Colonic mucosa (tissue), 4 donors: ENCODE data around the gene REELD1. TPM values are rescaled to one million over a fixed set of nuclear protein-coding genes. Genes with fewer than 3 reads are reported as not detected.

Experiments
- DNase-seq: peaks from one replicate; pipeline ENCODE4 v3.0.0-alpha.2; 2020
- H3K27ac ChIP-seq: fragments of 200-600 bp; one replicate; pipeline ENCODE4 v1.8.0; 2021
- H3K27me3 ChIP-seq: fragments of 200-600 bp; one replicate; pipeline ENCODE4 v1.8.0; 2021
- H3K36me3 ChIP-seq: fragments of 200-600 bp; one replicate; pipeline ENCODE4 v1.8.0; 2021
- H3K4me1 ChIP-seq: fragments of 200-600 bp; one replicate; pipeline ENCODE4 v1.8.0; 2021; ENCODE audit warnings: mild to moderate bottlenecking
- H3K4me3 ChIP-seq: fragments of 200-600 bp; one replicate; pipeline ENCODE4 v1.8.0; 2021
- H3K9ac ChIP-seq, 2 donors: one replicate each; pipeline ENCODE4 v1.7.0; 2013; ENCODE audit warnings: control low read depth in 2 of 2, low read depth in 2 of 2, low read length in 2 of 2
- H3K9me3 ChIP-seq: fragments of 200-600 bp; one replicate; pipeline ENCODE4 v1.8.0; 2021
- CTCF ChIP-seq: fragments of 200-600 bp; IDR thresholded peaks from one replicate; pipeline ENCODE4 v1.8.0; 2022; ENCODE audit warnings: antibody characterized with exemption, mild to moderate bottlenecking
- intact Hi-C: fragments of 100-400 bp; cut with DNase I; formaldehyde crosslinking; loops from one replicate; pipeline ENCODE4 v1.14.1; 2022
- total RNA-seq, 2 donors: library from RNA; stranded (reverse); fragmentation: NEBNext Ultra II Directional in 1 of 2; extraction: Animal tissue kit (Norgen Biotek cat#: 25700) in 1 of 2; gene quantifications; one replicate each; pipeline ENCODE4 v1.2.1, GENCODE V29; 2021
- donor health status: healthy.
- donor health status: DM: no; HTN: no; CAD: no.
- donor health status: DM: no; HTN: no; CAD: no.

REELD1 gene
- total RNA-seq, 2 donors from 2014 or later = 0.11 to 0.22 TPM

- H3K27me3 ChIP-seq = no peaks in the 10 kb centered on the region
- intact Hi-C loops = no loop called here
- H3K27ac ChIP-seq = no peak overlapping the region
- no peak for DNase-seq
- H3K36me3 ChIP-seq = no peaks in the 10 kb centered on the region
- no peaks in the 10 kb centered on the region for H3K4me1 ChIP-seq
- H3K9ac ChIP-seq = no peak overlapping the region
- H3K9me3 ChIP-seq = no peaks in the 10 kb centered on the region
- TF ChIP-seq CTCF = no peak
- no peak overlapping the region for H3K4me3 ChIP-seq
Observed at GRCh38 chr4:146186041-146186440, 28.3 kb upstream of the REELD1 start.

- H3K27ac ChIP-seq = no peak overlapping the region
- no peaks in the 10 kb centered on the region for H3K9me3 ChIP-seq
- no peak for DNase-seq
- no peak overlapping the region for H3K9ac ChIP-seq
- no peaks in the 10 kb centered on the region for H3K4me1 ChIP-seq
- intact Hi-C loops = no loop called here
- H3K27me3 ChIP-seq = no peaks in the 10 kb centered on the region
- H3K36me3 ChIP-seq = no peaks in the 10 kb centered on the region
- no peak overlapping the region for H3K4me3 ChIP-seq
- no peak for TF ChIP-seq CTCF
Observed at GRCh38 chr4:146186596-146186995, 27.7 kb upstream of the REELD1 start.

- DNase-seq = no peak
- no peak overlapping the region for H3K4me3 ChIP-seq
- H3K9me3 ChIP-seq = no peaks in the 10 kb centered on the region
- intact Hi-C loops = no loop called here
- H3K4me1 ChIP-seq = no peaks in the 10 kb centered on the region
- H3K9ac ChIP-seq = no peak overlapping the region
- H3K36me3 ChIP-seq = no peaks in the 10 kb centered on the region
- no peaks in the 10 kb centered on the region for H3K27me3 ChIP-seq
- no peak for TF ChIP-seq CTCF
- no peak overlapping the region for H3K27ac ChIP-seq
Observed at GRCh38 chr4:146190456-146190855, 23.9 kb upstream of the REELD1 start.

GRCh38 chr4:146191766-146192458 is 22.4 kb upstream of the REELD1 start:
- Histone ChIP-seq H3K36me3 (no peaks in the 10 kb centered on the region), H3K4me3 (no peak overlapping the region), H3K27me3 (no peaks in the 10 kb centered on the region), H3K9me3 (no peaks in the 10 kb centered on the region), H3K9ac (no peak overlapping the region), H3K27ac (no peak overlapping the region), H3K4me1 (no peaks in the 10 kb centered on the region)
- intact Hi-C loops = no loop called here
- DNase-seq = peak; percentile 54
- no peak for TF ChIP-seq CTCF

GRCh38 chr4:146193628-146194027 is 20.7 kb upstream of the REELD1 start:
- no peak overlapping the region for H3K27ac ChIP-seq
- intact Hi-C loops = no loop called here
- no peaks in the 10 kb centered on the region for H3K4me1 ChIP-seq
- no peaks in the 10 kb centered on the region for H3K36me3 ChIP-seq
- no peaks in the 10 kb centered on the region for H3K27me3 ChIP-seq
- no peak for DNase-seq
- H3K4me3 ChIP-seq = no peak overlapping the region
- TF ChIP-seq CTCF = no peak
- no peak overlapping the region for H3K9ac ChIP-seq
- H3K9me3 ChIP-seq = no peaks in the 10 kb centered on the region
